HG02852 (cell line): ENCODE results near the gene DKK2.
A peak's percentile ranks its signal among the peaks of the same experiment; 100 is the strongest.

Source experiments
- ATAC-seq: cut with Tn5 transposase; IDR thresholded peaks from one replicate; pipeline ENCODE4 v1.9.1; 2021; ENCODE audit warnings: mild to moderate bottlenecking, moderate library complexity; ENCODE audit not compliant: unreplicated experiment

Gene DKK2

GRCh38 chr4:107035819-107036583 lies at the start of gene DKK2:
Gene DKK2 (minus strand): TSS chr4:107036313. CDS start chr4:107035591, 722 bp downstream.
- peak; percentile 42 for ATAC-seq

- ATAC-seq, result no peak
Measured at GRCh38 chr4:107077192-107077591, 41.1 kb upstream of the DKK2 start.

GRCh38 chr4:107072836-107073736 lies 37.0 kb upstream of the DKK2 start:
- ATAC-seq, result no peak

GRCh38 chr4:107071108-107071507 lies 35.0 kb upstream of the DKK2 start:
- no peak for ATAC-seq

GRCh38 chr4:107069049-107069448 lies 32.9 kb upstream of the DKK2 start:
- peak; percentile 86 for ATAC-seq

GRCh38 chr4:107068116-107068515 lies 32.0 kb upstream of the DKK2 start:
- ATAC-seq, result no peak

- ATAC-seq, result no peak
Measured at GRCh38 chr4:107066621-107067020, 30.5 kb upstream of the DKK2 start.

- ATAC-seq, result no peak
Measured at GRCh38 chr4:107065201-107065600, 29.1 kb upstream of the DKK2 start.

GRCh38 chr4:107060388-107060787 lies 24.3 kb upstream of the DKK2 start:
- no peak for ATAC-seq

GRCh38 chr4:107058828-107059227 lies 22.7 kb upstream of the DKK2 start:
- ATAC-seq, result no peak

- no peak for ATAC-seq
Measured at GRCh38 chr4:107050525-107051135, 14.5 kb upstream of the DKK2 start.

- no peak for ATAC-seq
Measured at GRCh38 chr4:107046261-107046660, 10.1 kb upstream of the DKK2 start.

GRCh38 chr4:107044170-107044569 lies 8.1 kb upstream of the DKK2 start:
- no peak for ATAC-seq

GRCh38 chr4:107037199-107037584 lies 1.1 kb upstream of the DKK2 start:
- no peak for ATAC-seq

GRCh38 chr4:107036584-107037198 lies 578 bp upstream of the DKK2 start:
- ATAC-seq, result no peak

- ATAC-seq, result no peak
Measured at GRCh38 chr4:107034996-107035818, 906 bp downstream of the DKK2 start.

GRCh38 chr4:107034091-107034995 lies 1.8 kb downstream of the DKK2 start:
- ATAC-seq, result no peak

- ATAC-seq, result no peak
Measured at GRCh38 chr4:107027379-107027778, 8.7 kb downstream of the DKK2 start.

GRCh38 chr4:107018344-107018735 lies 17.8 kb downstream of the DKK2 start:
- ATAC-seq, result no peak
